Activated CD8-positive, alpha-beta memory T cell treated with anti-CD3 and anti-CD28 coated beads, Interleukin-2, amount 10 ng/mL, durations not matched to agents 7 days and 5 days (primary cell): ENCODE measurements around the gene KCTD16. TPM values are rescaled to one million over a fixed set of nuclear protein-coding genes. Genes with fewer than 3 reads are reported as not detected.

ENCODE experiments used
- ATAC-seq: fragments of 150-1000 bp; cut with Tn5 transposase; one replicate; pipeline ENCODE4 v1.10.0; 2021; ENCODE audit warnings: moderate library complexity
- CTCF ChIA-PET: fragments of 350-600 bp; sonication (Branson Sonifier 250); formaldehyde crosslinking; loops from one replicate; lab custom pipeline; 2021; ENCODE audit warnings: antibody characterized with exemption; lab: Charles Lee
- DNase-seq: peaks from one replicate; pipeline ENCODE4 v3.0.0-alpha.2; 2020
- H3K27ac Mint-ChIP-seq: one replicate; pipeline ENCODE4 v1.8.0; 2021; ENCODE audit warnings: mild to moderate bottlenecking, mixed read lengths
- H3K27me3 Mint-ChIP-seq: one replicate; pipeline ENCODE4 v1.8.0; 2021; ENCODE audit warnings: mixed read lengths
- H3K36me3 Mint-ChIP-seq: one replicate; pipeline ENCODE4 v1.8.0; 2021; ENCODE audit warnings: mild to moderate bottlenecking, mixed read lengths
- H3K4me1 Mint-ChIP-seq: one replicate; pipeline ENCODE4 v1.8.0; 2021; ENCODE audit warnings: mixed read lengths
- H3K4me3 Mint-ChIP-seq: one replicate; pipeline ENCODE4 v1.8.0; 2021; ENCODE audit warnings: mild to moderate bottlenecking, moderate library complexity, mixed read lengths
- H3K9me3 Mint-ChIP-seq: one replicate; pipeline ENCODE4 v1.8.0; 2022; ENCODE audit warnings: low read depth, mixed read lengths
- total RNA-seq, 2 experiments: library from RNA; stranded (reverse); gene quantifications; one replicate each; pipeline ENCODE4 v1.2.3, GENCODE V29; 2021

KCTD16 gene
- total RNA-seq, 2 experiments from 2014 or later: 0.12 to 0.19 TPM

DNA sequence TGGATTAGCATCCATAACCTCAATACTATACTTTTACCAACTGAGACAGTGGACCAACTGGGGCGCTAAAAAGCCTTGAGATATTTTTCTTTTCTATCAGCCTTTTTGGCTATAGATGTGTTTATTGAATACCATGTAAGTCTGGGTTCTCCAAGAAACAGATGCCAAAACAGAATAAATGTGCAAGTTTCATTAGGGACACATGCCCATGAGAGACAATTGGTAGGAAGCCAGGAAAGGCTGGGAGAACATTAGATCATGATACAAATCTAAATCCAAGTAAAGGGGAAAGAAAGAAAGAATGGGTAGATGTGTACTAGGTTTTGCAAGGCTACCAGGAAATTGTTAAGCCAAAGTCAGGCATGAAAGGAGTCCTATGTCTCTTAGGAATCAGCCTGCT lies 152.5 kb downstream of the KCTD16 start:
- H3K4me3 Mint-ChIP-seq: no peak overlapping the region
- H3K27ac Mint-ChIP-seq: no peak overlapping the region
- no peaks in the 10 kb centered on the region for H3K4me1 Mint-ChIP-seq
- CTCF ChIA-PET: no interaction called here
- DNase-seq (no peak), ATAC-seq (no peak)
- H3K9me3 Mint-ChIP-seq: no peaks in the 10 kb centered on the region
- H3K36me3 Mint-ChIP-seq: no peaks in the 10 kb centered on the region
- no peaks in the 10 kb centered on the region for H3K27me3 Mint-ChIP-seq

- Mint-ChIP-seq H3K9me3 (no peaks in the 10 kb centered on the region), H3K4me3 (no peak overlapping the region), H3K27me3 (no peaks in the 10 kb centered on the region), H3K36me3 (no peaks in the 10 kb centered on the region), H3K4me1 (no peaks in the 10 kb centered on the region), H3K27ac (no peak overlapping the region)
- ATAC-seq: no peak
- CTCF ChIA-PET: no interaction called here
- no peak for DNase-seq
Measured at GRCh38 chr5:144325532-144325931, 154.9 kb downstream of the KCTD16 start.

- no peaks in the 10 kb centered on the region for H3K4me1 Mint-ChIP-seq
- no peaks in the 10 kb centered on the region for H3K9me3 Mint-ChIP-seq
- no peak overlapping the region for H3K27ac Mint-ChIP-seq
- H3K4me3 Mint-ChIP-seq: no peak overlapping the region
- CTCF ChIA-PET: no interaction called here
- no peak for DNase-seq
- H3K36me3 Mint-ChIP-seq: no peaks in the 10 kb centered on the region
- H3K27me3 Mint-ChIP-seq: no peaks in the 10 kb centered on the region
- ATAC-seq: no peak
Measured at GRCh38 chr5:144328494-144328893, 157.8 kb downstream of the KCTD16 start.

DNA sequence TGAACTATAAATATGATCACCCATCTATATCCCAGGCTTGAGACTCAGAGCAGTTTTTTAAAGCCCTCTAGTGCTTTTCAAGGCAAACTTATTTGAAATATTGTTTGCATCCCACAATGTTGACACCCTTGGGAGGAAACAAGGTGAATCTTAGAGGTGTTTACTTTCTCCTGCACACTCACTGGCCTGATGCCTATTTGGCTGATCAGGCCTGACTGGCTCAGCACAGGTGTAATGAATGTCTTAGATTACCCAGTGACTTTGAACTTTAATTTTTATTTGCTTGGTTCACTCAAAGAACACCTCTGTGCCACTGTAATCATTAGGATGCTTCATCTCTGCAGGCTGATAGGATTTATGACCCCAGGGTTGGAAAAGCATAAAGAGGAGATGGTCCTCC lies 158.3 kb downstream of the KCTD16 start:
- H3K27ac Mint-ChIP-seq: no peak overlapping the region
- H3K9me3 Mint-ChIP-seq: no peaks in the 10 kb centered on the region
- no peaks in the 10 kb centered on the region for H3K36me3 Mint-ChIP-seq
- no peaks in the 10 kb centered on the region for H3K4me1 Mint-ChIP-seq
- ATAC-seq (no peak), DNase-seq (no peak)
- no peak overlapping the region for H3K4me3 Mint-ChIP-seq
- CTCF ChIA-PET: no interaction called here
- H3K27me3 Mint-ChIP-seq: no peaks in the 10 kb centered on the region

- Mint-ChIP-seq H3K9me3 (no peaks in the 10 kb centered on the region), H3K4me3 (no peak overlapping the region), H3K36me3 (no peaks in the 10 kb centered on the region), H3K27me3 (no peaks in the 10 kb centered on the region), H3K27ac (no peak overlapping the region), H3K4me1 (no peaks in the 10 kb centered on the region)
- ATAC-seq: no peak
- no peak for DNase-seq
- CTCF ChIA-PET: interaction anchor here (1.2 kb wide), 1 partner anchor 126 kb away, joined by 3 read pairs; no protein-coding TSS in a partner anchor
Measured at GRCh38 chr5:144329681-144330080, 159.0 kb downstream of the KCTD16 start.

- Mint-ChIP-seq H3K36me3 (no peaks in the 10 kb centered on the region), H3K4me3 (no peak overlapping the region), H3K27me3 (no peaks in the 10 kb centered on the region), H3K27ac (no peak overlapping the region), H3K4me1 (no peaks in the 10 kb centered on the region), H3K9me3 (no peaks in the 10 kb centered on the region)
- no peak for ATAC-seq
- CTCF ChIA-PET: interaction anchor here (0.6 kb wide), 1 partner anchor 1964 kb away, joined by 6 read pairs; no protein-coding TSS in a partner anchor
- no peak for DNase-seq
Measured at GRCh38 chr5:144331361-144331760, 160.7 kb downstream of the KCTD16 start.

DNA sequence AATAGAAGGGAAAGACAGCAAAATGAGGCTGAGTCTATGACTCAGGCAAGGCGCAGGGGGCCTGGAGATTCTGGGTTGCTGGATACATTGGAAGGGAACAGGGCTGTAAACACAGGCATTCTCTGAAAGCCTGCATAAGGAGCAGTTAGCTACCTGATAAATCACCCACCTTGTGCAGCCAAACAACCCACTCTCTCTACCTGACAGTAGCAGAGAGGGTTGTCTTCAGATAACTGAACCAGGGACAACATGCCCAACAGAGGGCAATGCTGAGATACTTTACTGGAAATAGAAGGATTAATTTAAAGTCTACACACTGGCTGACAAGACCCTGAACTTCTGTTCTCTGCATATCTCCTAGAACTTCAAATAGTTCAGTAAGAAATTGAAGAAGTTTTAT lies 161.6 kb downstream of the KCTD16 start:
- DNase-seq: no peak
- Mint-ChIP-seq H3K4me1 (no peaks in the 10 kb centered on the region), H3K36me3 (no peaks in the 10 kb centered on the region), H3K27me3 (no peaks in the 10 kb centered on the region), H3K27ac (no peak overlapping the region), H3K9me3 (no peaks in the 10 kb centered on the region), H3K4me3 (no peak overlapping the region)
- CTCF ChIA-PET: no interaction called here
- ATAC-seq: no peak

DNA sequence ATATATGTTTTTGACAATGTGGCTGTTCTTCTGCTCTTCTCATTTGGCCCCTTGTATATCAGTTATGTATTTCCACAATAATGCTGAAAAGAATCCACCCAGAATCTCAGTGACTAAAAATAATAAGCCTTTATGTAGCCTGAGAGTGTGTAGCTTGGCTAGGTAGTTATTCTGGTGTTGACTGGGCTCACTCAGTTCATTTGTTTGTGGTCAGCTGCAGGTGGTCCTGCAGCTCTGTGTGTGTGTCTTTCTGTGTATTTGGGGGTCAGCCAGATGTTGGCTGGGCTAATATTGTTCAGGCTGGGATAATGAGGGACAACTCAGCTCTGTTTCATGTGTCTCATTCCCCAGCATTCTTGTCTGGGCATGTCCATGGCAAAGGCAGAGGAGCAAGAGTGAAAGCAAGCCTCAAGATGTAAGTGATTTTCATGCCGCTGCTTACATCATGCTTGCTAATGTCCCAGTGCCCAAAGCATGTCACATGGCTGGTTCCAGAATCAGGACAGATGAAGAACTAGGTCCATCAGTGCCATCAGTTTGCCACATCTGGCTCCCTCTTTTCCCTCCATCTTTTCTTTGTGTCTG lies 162.8 kb downstream of the KCTD16 start:
- no peak overlapping the region for H3K4me3 Mint-ChIP-seq
- DNase-seq (no peak), ATAC-seq (no peak)
- no peaks in the 10 kb centered on the region for H3K36me3 Mint-ChIP-seq
- H3K4me1 Mint-ChIP-seq: no peaks in the 10 kb centered on the region
- H3K27me3 Mint-ChIP-seq: no peaks in the 10 kb centered on the region
- no peak overlapping the region for H3K27ac Mint-ChIP-seq
- no peaks in the 10 kb centered on the region for H3K9me3 Mint-ChIP-seq
- CTCF ChIA-PET: no interaction called here

GRCh38 chr5:144335561-144335960 lies 164.9 kb downstream of the KCTD16 start:
- Mint-ChIP-seq H3K4me3 (no peak overlapping the region), H3K27ac (no peak overlapping the region), H3K9me3 (no peaks in the 10 kb centered on the region), H3K36me3 (no peaks in the 10 kb centered on the region), H3K4me1 (no peaks in the 10 kb centered on the region), H3K27me3 (no peaks in the 10 kb centered on the region)
- ATAC-seq (no peak), DNase-seq (no peak)
- CTCF ChIA-PET: no interaction called here

GRCh38 chr5:144336191-144336961 lies 165.7 kb downstream of the KCTD16 start:
- Mint-ChIP-seq H3K27ac (no peak overlapping the region), H3K27me3 (no peaks in the 10 kb centered on the region), H3K4me1 (no peaks in the 10 kb centered on the region), H3K4me3 (no peak overlapping the region), H3K9me3 (no peaks in the 10 kb centered on the region), H3K36me3 (no peaks in the 10 kb centered on the region)
- CTCF ChIA-PET: no interaction called here
- DNase-seq: no peak
- ATAC-seq: no peak

GRCh38 chr5:144352330-144352729 lies 181.7 kb downstream of the KCTD16 start:
- Mint-ChIP-seq H3K4me1 (no peaks in the 10 kb centered on the region), H3K4me3 (no peak overlapping the region), H3K9me3 (no peaks in the 10 kb centered on the region), H3K36me3 (no peaks in the 10 kb centered on the region), H3K27ac (no peak overlapping the region), H3K27me3 (no peaks in the 10 kb centered on the region)
- CTCF ChIA-PET: no interaction called here
- no peak for ATAC-seq
- DNase-seq: no peak

DNA sequence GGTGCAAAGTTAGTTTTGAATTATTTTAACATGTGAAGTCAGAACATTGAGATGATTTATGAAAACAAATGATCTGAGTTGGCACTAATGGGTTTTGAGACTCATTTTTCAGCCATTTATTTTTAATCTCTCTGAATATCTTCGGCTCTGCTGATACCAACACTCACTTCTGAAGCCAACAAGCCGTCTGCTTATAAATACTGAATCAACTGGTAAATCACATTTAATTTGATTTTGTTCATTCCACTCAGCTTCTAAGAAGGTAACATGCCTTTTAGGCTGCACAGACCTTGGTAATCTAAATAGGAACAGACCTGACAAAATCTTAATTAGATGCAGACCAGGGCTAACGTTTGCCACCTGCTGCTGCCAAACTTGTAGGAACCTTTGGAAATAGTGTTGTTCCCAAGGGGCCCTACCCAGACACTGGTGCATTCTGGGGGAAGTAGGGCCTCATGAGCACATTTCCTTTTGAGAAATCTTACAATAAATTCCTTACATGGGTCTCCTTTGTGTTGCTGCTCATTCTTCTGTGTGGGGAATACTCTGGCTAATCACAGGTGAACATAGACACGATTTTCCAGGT lies 182.2 kb downstream of the KCTD16 start:
- Mint-ChIP-seq H3K36me3 (no peaks in the 10 kb centered on the region), H3K27me3 (no peaks in the 10 kb centered on the region), H3K4me1 (no peaks in the 10 kb centered on the region), H3K9me3 (no peaks in the 10 kb centered on the region), H3K27ac (no peak overlapping the region), H3K4me3 (no peak overlapping the region)
- no peak for ATAC-seq
- CTCF ChIA-PET: no interaction called here
- DNase-seq: no peak

- H3K27me3 Mint-ChIP-seq: no peaks in the 10 kb centered on the region
- no peaks in the 10 kb centered on the region for H3K9me3 Mint-ChIP-seq
- no peak overlapping the region for H3K27ac Mint-ChIP-seq
- ATAC-seq (no peak), DNase-seq (no peak)
- CTCF ChIA-PET: no interaction called here
- no peaks in the 10 kb centered on the region for H3K36me3 Mint-ChIP-seq
- no peaks in the 10 kb centered on the region for H3K4me1 Mint-ChIP-seq
- no peak overlapping the region for H3K4me3 Mint-ChIP-seq
Measured at GRCh38 chr5:144356489-144356888, 185.8 kb downstream of the KCTD16 start.

DNA sequence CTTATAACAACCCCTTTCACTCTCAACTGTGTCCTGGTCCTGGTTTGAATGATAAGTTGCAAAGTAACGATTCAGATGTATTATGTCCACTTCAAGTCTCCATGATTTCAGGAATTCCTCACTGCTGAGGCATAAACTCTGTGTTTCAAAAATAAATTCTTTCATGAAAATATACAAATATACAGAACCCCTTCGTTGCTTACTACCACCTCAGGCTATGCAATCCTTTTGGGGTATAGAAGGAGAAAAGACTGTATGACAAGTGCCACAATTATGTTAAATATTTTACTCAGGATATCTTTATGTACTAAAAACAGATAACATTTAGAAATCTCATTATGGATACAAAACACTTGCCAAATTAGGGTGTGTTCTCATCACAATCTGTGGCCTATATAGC lies 190.7 kb downstream of the KCTD16 start:
- no peaks in the 10 kb centered on the region for H3K36me3 Mint-ChIP-seq
- CTCF ChIA-PET: no interaction called here
- H3K27ac Mint-ChIP-seq: no peak overlapping the region
- DNase-seq: no peak
- H3K4me3 Mint-ChIP-seq: no peak overlapping the region
- ATAC-seq: no peak
- H3K4me1 Mint-ChIP-seq: no peaks in the 10 kb centered on the region
- no peaks in the 10 kb centered on the region for H3K27me3 Mint-ChIP-seq
- no peaks in the 10 kb centered on the region for H3K9me3 Mint-ChIP-seq
